ENCODE measurements around the gene DNASE1L2. TPM values are rescaled to one million over a fixed set of nuclear protein-coding genes. Genes with fewer than 3 reads are reported as not detected.

Gene DNASE1L2
- total RNA-seq, 2 experiments from 2014 or later, result 6.6 to 9.8 TPM

GRCh38 chr16:2282262-2282661 lies 46.0 kb downstream of the DNASE1L2 start:
- TF ChIP-seq EZH2phosphoT487 (IDR thresholded peaks at IDR 0.05; ENCODE audit: borderline replicate concordance, low read depth, low read length) (no peak), CTCF (conservative IDR thresholded peaks at IDR 0.05; ENCODE audit: low read length) (no peak)
- ChIA-PET CTCF (ENCODE audit: unreplicated experiment) (no interaction called here), POLR2A (no interaction called here)
- Histone ChIP-seq H3K4me3 (ENCODE audit: low read depth, low read length, poor library complexity, severe bottlenecking) (no peak overlapping the region), H3K79me2 (ENCODE audit: insufficient read depth, low read depth, low read length) (no peaks in the 10 kb centered on the region), H3K9me3 (ENCODE audit: low read length) (no peaks in the 10 kb centered on the region), H3K27ac (ENCODE audit: low read depth, low read length, poor library complexity, severe bottlenecking) (no peak overlapping the region), H3K36me3 (ENCODE audit: insufficient read depth, low read length) (no peaks in the 10 kb centered on the region), H3K9me2 (ENCODE audit: insufficient read depth, low read length) (no peaks in the 10 kb centered on the region), H3K4me1 (ENCODE audit: insufficient read depth, low read length, poor library complexity, severe bottlenecking) (no peaks in the 10 kb centered on the region), H3K4me2 (ENCODE audit: low read length) (no peak overlapping the region), H4K20me1 (ENCODE audit: insufficient read depth, low read length) (no peaks in the 10 kb centered on the region; the same call in 1 of the 2 replicates), H2AFZ (ENCODE audit: low read length) (no peak overlapping the region)
- no peak for DNase-seq (ENCODE audit: low spot score)
- no TSS peak for BruUV-seq (replicated peaks)
- intact Hi-C loops (cut with micrococcal nuclease; ENCODE audit: unreplicated experiment), result no loop called here

GRCh38 chr16:2282866-2283555 lies 46.8 kb downstream of the DNASE1L2 start:
- Histone ChIP-seq H2AFZ (ENCODE audit: low read length) (no peak overlapping the region), H3K4me2 (ENCODE audit: low read length) (no peak overlapping the region), H4K20me1 (ENCODE audit: insufficient read depth, low read length) (no peaks in the 10 kb centered on the region; the same call in 1 of the 2 replicates), H3K36me3 (ENCODE audit: insufficient read depth, low read length) (no peaks in the 10 kb centered on the region), H3K9me2 (ENCODE audit: insufficient read depth, low read length) (no peaks in the 10 kb centered on the region), H3K4me1 (ENCODE audit: insufficient read depth, low read length, poor library complexity, severe bottlenecking) (no peaks in the 10 kb centered on the region), H3K79me2 (ENCODE audit: insufficient read depth, low read depth, low read length) (no peaks in the 10 kb centered on the region), H3K4me3 (ENCODE audit: low read depth, low read length, poor library complexity, severe bottlenecking) (no peak overlapping the region), H3K27ac (ENCODE audit: low read depth, low read length, poor library complexity, severe bottlenecking) (no peak overlapping the region), H3K9me3 (ENCODE audit: low read length) (no peaks in the 10 kb centered on the region)
- intact Hi-C loops (cut with micrococcal nuclease; ENCODE audit: unreplicated experiment), result no loop called here
- CTCF ChIA-PET (ENCODE audit: unreplicated experiment), result no interaction called here
- DNase-seq (ENCODE audit: low spot score), result no peak
- POLR2A ChIA-PET, result no interaction called here
- TF ChIP-seq EZH2phosphoT487 (IDR thresholded peaks at IDR 0.05; ENCODE audit: borderline replicate concordance, low read depth, low read length), result no peak
- no peak for TF ChIP-seq CTCF (conservative IDR thresholded peaks at IDR 0.05; ENCODE audit: low read length)
- BruUV-seq (replicated peaks), result no TSS peak

- H3K4me3 ChIP-seq (ENCODE audit: low read depth, low read length, poor library complexity, severe bottlenecking), result no peak overlapping the region
- H3K36me3 ChIP-seq (ENCODE audit: insufficient read depth, low read length), result no peaks in the 10 kb centered on the region
- no peak overlapping the region for H3K27ac ChIP-seq (ENCODE audit: low read depth, low read length, poor library complexity, severe bottlenecking)
- DNase-seq (ENCODE audit: low spot score), result no peak
- H3K4me2 ChIP-seq (ENCODE audit: low read length), result no peak overlapping the region
- TF ChIP-seq EZH2phosphoT487 (IDR thresholded peaks at IDR 0.05; ENCODE audit: borderline replicate concordance, low read depth, low read length) (no peak), CTCF (conservative IDR thresholded peaks at IDR 0.05; ENCODE audit: low read length) (no peak)
- no TSS peak for BruUV-seq (replicated peaks)
- intact Hi-C loops (cut with micrococcal nuclease; ENCODE audit: unreplicated experiment), result no loop called here
- no peaks in the 10 kb centered on the region; the same call in 1 of the 2 replicates for H4K20me1 ChIP-seq (ENCODE audit: insufficient read depth, low read length)
- ChIA-PET POLR2A (no interaction called here), CTCF (ENCODE audit: unreplicated experiment) (no interaction called here)
- H3K9me3 ChIP-seq (ENCODE audit: low read length), result no peaks in the 10 kb centered on the region
- H3K79me2 ChIP-seq (ENCODE audit: insufficient read depth, low read depth, low read length), result no peaks in the 10 kb centered on the region
- no peak overlapping the region for H2AFZ ChIP-seq (ENCODE audit: low read length)
- no peaks in the 10 kb centered on the region for H3K4me1 ChIP-seq (ENCODE audit: insufficient read depth, low read length, poor library complexity, severe bottlenecking)
- H3K9me2 ChIP-seq (ENCODE audit: insufficient read depth, low read length), result no peaks in the 10 kb centered on the region
Measured at GRCh38 chr16:2284001-2284770, 47.9 kb downstream of the DNASE1L2 start.

Data from OCI-LY7 (cell line).